ENCODE measurements around the gene RALY.
"Not testable (repeated sequence)": the region's sequence is repeated elsewhere in the genome, so short reads cannot be mapped to it uniquely, and the experiment has no call there.

The RALY gene

GRCh38 chr20:34022151-34022838, 28.6 kb downstream of the RALY start:
- Histone ChIP-seq H3K79me2 (peaks cover 74% of the 10 kb centered on the region), H3K4me1 (peaks cover 42% of the 10 kb centered on the region), H2AFZ (no peak overlapping the region), H3K9me3 (ENCODE audit: control insufficient read depth, low read length) (no peaks in the 10 kb centered on the region), H3K36me3 (ENCODE audit: control insufficient read depth, insufficient read depth, low read length) (no peaks in the 10 kb centered on the region), H3K4me2 (ENCODE audit: low read length) (no peak overlapping the region), H3K4me3 (ENCODE audit: low read depth, low read length) (no peak overlapping the region), H3K27me3 (ENCODE audit: control insufficient read depth, insufficient read depth, low read length) (no peaks in the 10 kb centered on the region), H3K27ac (no peak overlapping the region), H3K9ac (no peak overlapping the region)
- TF ChIP-seq CTCF (IDR thresholded peaks at IDR 0.05), result peak; percentile 15

GRCh38 chr20:34022839-34023234, 29.1 kb downstream of the RALY start:
- Histone ChIP-seq H3K9ac (no peak overlapping the region), H3K4me3 (ENCODE audit: low read depth, low read length) (no peak overlapping the region), H3K27ac (no peak overlapping the region), H3K27me3 (ENCODE audit: control insufficient read depth, insufficient read depth, low read length) (no peaks in the 10 kb centered on the region), H3K79me2 (peaks cover 73% of the 10 kb centered on the region), H3K4me2 (ENCODE audit: low read length) (no peak overlapping the region), H3K36me3 (ENCODE audit: control insufficient read depth, insufficient read depth, low read length) (no peaks in the 10 kb centered on the region), H2AFZ (no peak overlapping the region), H3K9me3 (ENCODE audit: control insufficient read depth, low read length) (no peaks in the 10 kb centered on the region), H3K4me1 (peaks cover 38% of the 10 kb centered on the region)
- no peak for TF ChIP-seq CTCF (IDR thresholded peaks at IDR 0.05)

- Histone ChIP-seq H3K4me3 (ENCODE audit: low read depth, low read length) (no peak overlapping the region), H3K4me1 (peaks cover 38% of the 10 kb centered on the region), H2AFZ (no peak overlapping the region), H3K27ac (peak overlapping the region; percentile 12), H3K79me2 (peaks cover 69% of the 10 kb centered on the region), H3K4me2 (ENCODE audit: low read length) (peak overlapping the region; percentile 26), H3K9ac (no peak overlapping the region), H3K9me3 (ENCODE audit: control insufficient read depth, low read length) (no peaks in the 10 kb centered on the region), H3K27me3 (ENCODE audit: control insufficient read depth, insufficient read depth, low read length) (no peaks in the 10 kb centered on the region), H3K36me3 (ENCODE audit: control insufficient read depth, insufficient read depth, low read length) (no peaks in the 10 kb centered on the region)
- TF ChIP-seq CTCF (IDR thresholded peaks at IDR 0.05), result no peak
Measured at GRCh38 chr20:34023937-34024722, 30.4 kb downstream of the RALY start.

GRCh38 chr20:34024723-34025351, 31.1 kb downstream of the RALY start:
- Histone ChIP-seq H3K27ac (peak overlapping the region; percentile 12), H3K4me3 (ENCODE audit: low read depth, low read length) (no peak overlapping the region), H3K79me2 (peaks cover 64% of the 10 kb centered on the region), H2AFZ (no peak overlapping the region), H3K27me3 (ENCODE audit: control insufficient read depth, insufficient read depth, low read length) (no peaks in the 10 kb centered on the region), H3K4me2 (ENCODE audit: low read length) (peak overlapping the region; percentile 33), H3K4me1 (peaks cover 38% of the 10 kb centered on the region), H3K9me3 (ENCODE audit: control insufficient read depth, low read length) (no peaks in the 10 kb centered on the region), H3K36me3 (ENCODE audit: control insufficient read depth, insufficient read depth, low read length) (no peaks in the 10 kb centered on the region), H3K9ac (no peak overlapping the region)
- TF ChIP-seq CTCF (IDR thresholded peaks at IDR 0.05), result no peak

GRCh38 chr20:34028013-34028412, 34.3 kb downstream of the RALY start:
- Histone ChIP-seq H3K79me2 (peaks cover 55% of the 10 kb centered on the region), H3K4me1 (peaks cover 29% of the 10 kb centered on the region)
- H3K9ac ChIP-seq; H3K36me3 ChIP-seq (ENCODE audit: control insufficient read depth, insufficient read depth, low read length); H3K4me2 ChIP-seq (ENCODE audit: low read length); H3K9me3 ChIP-seq (ENCODE audit: control insufficient read depth, low read length); H2AFZ ChIP-seq; H3K27me3 ChIP-seq (ENCODE audit: control insufficient read depth, insufficient read depth, low read length); H3K4me3 ChIP-seq (ENCODE audit: low read depth, low read length); H3K27ac ChIP-seq: not testable (repeated sequence)

Measured in parathyroid adenoma (tissue), 2 donors.